ENCODE results near the gene FAM20C.

FAM20C gene

GRCh38 chr7:208130-208673, 15.8 kb downstream of the FAM20C start:
- no peak for DNase-seq (ENCODE audit: low read depth in 2 of 3, low spot score in 1 of 3)

GRCh38 chr7:208816-209215, 16.4 kb downstream of the FAM20C start:
- DNase-seq (ENCODE audit: low read depth in 2 of 3, low spot score in 1 of 3), result no peak

DNA sequence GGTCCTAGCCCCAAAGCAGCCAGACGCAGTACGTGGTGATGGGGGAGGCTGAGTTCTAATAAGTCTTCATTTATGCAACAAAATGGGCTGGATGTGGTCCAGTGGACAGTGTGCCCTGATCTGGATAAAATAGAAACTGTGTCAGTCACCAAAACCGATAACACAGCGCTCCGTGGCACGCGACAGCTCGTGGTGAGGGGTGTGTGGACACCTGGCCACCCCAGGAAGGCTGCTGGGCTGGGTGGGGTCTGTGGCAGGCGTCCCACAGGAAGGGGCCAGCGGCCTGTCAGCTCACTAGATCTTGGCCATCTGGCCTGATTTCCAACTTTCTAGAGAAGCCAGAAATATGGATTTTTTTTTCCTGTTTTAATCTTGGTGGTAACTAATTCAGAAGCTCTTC, 17.0 kb downstream of the FAM20C start:
- no peak for DNase-seq (ENCODE audit: low read depth in 2 of 3, low spot score in 1 of 3)

DNA sequence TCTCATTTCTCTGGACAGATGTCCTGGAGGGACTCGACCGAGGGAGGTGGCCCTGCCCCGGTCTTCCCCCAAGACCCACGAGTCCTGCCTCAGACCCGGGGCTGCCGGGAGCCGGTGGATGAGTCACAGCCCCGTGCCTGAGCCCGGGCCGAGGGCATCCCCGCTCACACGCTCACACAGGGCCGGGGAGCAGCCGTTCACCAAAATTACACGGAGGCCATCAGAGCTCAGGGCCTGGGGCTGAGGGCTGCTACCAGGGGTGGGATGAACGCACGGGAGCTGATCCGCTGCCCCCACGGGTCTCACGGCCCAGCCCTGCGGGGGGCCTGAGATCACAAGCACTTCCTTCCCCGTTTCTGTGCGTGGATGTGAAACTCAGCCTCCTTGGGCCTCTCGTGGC, 17.5 kb downstream of the FAM20C start:
- no peak for DNase-seq (ENCODE audit: low read depth in 2 of 3, low spot score in 1 of 3)

- DNase-seq (ENCODE audit: low read depth in 2 of 3, low spot score in 1 of 3), result no peak
Measured at GRCh38 chr7:210401-210925, 18.1 kb downstream of the FAM20C start.

DNA sequence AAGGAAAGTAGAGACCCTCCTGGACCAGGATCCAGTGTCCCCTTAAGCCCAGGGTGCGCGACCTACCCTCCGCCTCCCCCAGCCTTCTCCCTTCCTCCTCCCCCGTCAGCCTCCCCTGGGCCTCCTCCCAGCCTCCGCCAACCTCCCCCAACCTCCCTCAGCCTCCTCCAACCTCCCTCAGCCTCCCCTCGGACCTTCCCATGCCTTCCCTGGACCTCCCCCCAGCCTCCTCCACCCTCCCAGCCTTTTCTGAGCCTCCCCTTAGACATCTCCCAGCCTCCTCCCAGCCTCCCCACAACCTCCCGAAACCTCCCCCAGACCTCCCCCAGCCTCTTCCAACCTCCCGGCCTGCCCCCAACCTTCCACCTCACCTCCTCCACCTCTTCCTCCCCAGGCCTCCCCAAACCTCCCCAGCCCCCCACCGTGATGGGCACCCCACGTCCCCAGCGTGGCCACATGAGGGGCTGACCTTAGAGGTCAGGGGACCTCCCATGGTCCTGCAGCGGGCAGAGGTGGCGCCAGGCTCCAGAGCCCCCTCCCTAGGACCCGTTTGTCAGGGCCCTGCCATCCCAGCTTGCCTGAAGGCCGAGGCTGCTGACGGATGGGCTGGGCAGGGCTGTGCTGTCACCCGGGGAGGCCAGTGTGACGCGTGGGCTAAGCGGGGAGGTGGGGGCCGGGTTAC, 18.8 kb downstream of the FAM20C start:
- no peak for DNase-seq (ENCODE audit: low read depth in 2 of 3, low spot score in 1 of 3)

DNA sequence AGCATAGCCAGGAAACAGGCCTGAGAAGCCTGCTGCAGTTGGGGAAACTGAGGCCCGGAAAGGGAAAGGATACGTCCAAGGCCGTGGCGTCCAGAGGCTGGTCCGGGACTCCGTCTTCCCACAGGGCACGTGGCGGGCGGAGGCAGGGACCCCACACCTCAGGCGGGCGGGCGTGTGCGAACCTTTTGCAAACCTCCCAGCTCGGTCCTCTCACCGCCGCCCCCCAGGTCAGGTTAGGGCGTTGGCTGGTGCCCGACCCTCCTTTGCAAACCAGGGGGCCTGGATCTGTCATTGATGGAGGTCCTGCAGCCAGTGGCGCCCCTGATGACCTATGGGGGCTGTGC, 19.3 kb downstream of the FAM20C start:
- DNase-seq (ENCODE audit: low read depth in 2 of 3, low spot score in 1 of 3), result no peak

DNA sequence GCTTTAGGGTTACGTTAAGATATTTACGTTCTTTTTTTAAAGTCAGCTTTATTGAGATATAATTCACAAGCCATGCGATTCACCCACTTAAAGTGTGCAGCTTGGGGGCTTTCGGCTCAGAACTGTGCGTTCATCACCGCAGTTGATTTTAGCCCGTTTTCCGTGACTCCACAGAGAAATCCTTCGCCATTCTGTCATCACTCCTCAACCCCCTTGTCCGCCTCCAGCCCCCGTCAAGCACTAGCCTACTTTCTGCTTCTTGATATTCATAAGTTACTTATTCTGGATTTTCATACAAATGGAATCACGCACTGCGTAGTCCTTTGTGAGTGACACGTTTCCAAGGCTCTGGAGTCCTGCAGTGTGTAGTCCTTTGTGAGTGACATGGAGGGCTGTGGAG, 20.4 kb downstream of the FAM20C start:
- DNase-seq (ENCODE audit: low read depth in 2 of 3, low spot score in 1 of 3), result no peak

DNA sequence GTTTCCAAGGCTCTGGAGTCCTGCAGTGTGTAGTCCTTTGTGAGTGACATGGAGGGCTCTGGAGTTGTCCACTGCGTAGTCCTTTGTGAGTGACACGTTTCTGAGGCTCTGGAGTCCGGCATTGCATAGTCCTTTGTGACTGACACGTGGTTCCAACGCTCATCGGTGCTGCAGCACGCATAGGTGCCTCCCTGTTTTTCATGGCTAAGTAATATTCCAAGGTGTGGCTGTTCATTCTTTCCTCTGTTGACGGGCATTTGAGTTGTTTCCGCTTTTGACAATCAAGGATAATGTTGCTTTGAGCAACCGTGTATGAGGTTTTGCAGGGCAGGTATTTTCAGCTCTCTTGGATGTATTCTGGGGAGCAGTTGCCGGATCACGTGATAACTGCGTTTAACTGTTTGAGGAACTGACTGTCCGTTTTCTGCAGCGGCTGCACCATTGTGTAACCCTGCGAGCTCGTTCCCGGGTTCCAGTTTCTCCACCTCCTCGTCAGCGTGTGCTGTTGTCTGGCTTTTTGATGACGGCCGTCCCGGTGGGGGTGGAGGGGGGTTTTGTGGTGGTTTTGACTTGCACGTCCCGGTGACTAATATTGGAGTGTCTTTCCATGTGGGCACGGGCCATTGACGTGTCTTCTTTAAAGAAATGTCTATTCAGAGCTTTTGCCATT, 21.1 kb downstream of the FAM20C start:
- DNase-seq (ENCODE audit: low read depth in 2 of 3, low spot score in 1 of 3), result no peak

GRCh38 chr7:214410-215212, 22.2 kb downstream of the FAM20C start:
- DNase-seq (ENCODE audit: low read depth in 2 of 3, low spot score in 1 of 3), result no peak

DNA sequence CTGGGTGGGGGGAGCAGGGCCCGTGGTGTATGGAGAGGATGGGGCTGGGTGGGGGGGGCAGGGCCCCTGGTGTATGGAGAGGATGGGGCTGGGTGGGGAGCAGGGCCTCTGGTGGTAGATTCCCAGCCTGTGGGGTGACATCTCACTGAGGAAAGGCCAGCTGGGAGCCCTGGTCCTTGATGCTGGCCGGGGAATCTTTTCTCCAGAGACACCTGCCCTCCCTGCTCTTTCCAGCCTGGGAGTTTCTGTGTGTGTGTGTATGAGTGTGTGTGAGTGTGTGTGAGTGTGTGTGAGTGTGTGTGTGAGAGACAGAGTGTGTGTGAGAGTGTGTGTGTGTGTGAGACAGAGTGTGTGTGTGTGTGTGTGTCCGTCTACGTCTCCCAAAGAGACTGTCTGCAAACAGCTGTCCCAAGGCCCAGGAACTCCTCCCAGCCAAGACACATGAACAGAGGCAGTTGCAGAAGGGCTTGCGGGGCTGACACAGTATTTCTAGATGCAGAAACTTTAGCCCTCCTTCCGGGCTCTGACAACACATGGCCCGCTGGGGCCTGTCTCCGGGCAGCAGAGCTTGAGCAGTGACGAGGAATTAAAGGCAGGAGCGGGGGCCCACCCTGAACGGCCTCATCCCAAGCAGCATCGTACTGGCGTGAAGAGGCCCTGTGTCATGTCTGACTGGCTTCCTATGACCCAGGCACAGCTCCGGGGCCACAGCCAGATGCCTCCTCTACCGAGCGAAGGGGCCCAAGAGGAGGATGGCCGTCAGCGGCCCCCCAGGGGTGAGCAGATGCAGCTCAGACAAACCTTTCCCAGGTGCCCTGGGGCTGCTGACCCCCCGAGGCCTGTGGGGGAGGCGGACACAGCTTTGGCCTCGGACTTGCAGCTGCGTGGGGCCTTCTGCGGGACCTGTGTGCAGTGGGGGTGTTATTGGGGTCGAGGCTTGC, 24.3 kb downstream of the FAM20C start:
- DNase-seq (ENCODE audit: low read depth in 2 of 3, low spot score in 1 of 3), result no peak

GRCh38 chr7:217781-218180, 25.4 kb downstream of the FAM20C start:
- DNase-seq (ENCODE audit: low read depth in 2 of 3, low spot score in 1 of 3), result no peak

DNA sequence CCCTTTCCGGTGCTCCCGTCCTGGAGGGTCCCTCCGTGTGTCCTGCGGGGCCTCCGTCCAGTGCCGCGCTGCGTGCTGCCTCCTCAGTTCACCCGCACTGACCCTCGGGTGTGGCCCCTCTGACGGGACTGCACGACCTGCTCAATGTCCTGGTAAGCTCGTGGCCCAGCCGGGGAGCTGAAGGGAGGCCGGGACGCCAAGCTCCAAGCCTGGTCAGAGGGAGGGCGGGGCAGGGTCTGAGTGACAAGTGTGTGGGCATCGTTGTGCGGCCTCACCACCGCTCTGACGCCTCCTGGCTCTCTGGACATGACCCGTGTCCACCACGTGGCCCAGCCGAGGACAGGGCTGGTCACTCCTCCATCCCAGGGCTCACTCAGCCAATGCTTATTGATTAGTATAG, 25.9 kb downstream of the FAM20C start:
- DNase-seq (ENCODE audit: low read depth in 2 of 3, low spot score in 1 of 3), result no peak

GRCh38 chr7:218896-219580, 26.7 kb downstream of the FAM20C start:
- no peak for DNase-seq (ENCODE audit: low read depth in 2 of 3, low spot score in 1 of 3)

DNA sequence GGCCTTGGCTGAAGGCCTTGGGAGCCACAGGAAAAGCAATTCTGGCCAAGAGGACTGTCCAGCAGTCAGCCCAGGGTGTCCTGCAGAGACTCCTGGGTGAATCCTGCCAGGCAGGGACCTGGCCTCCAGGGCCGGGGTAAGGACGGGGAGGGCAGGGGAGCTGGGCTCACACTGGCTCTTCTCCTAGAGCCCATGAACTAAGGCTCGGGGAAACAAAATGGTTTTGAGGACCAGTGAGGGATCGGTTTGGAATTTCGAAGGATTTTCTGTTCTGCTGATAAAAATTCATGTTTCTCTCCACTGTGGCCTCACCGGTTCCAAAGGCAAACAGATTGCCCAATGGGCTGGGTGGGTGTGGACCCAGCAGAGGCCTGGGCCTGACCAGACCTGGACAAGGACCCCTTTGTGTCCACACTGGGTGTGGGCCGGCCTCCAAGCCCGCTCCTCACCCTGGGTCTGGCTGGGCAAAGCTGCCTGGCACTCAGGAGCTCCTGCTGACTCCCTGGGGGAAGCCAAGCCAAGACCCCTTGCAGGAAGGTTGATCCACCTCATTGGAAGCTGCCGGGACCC, 27.3 kb downstream of the FAM20C start:
- no peak for DNase-seq (ENCODE audit: low read depth in 2 of 3, low spot score in 1 of 3)

- no peak for DNase-seq (ENCODE audit: low read depth in 2 of 3, low spot score in 1 of 3)
Measured at GRCh38 chr7:220151-220841, 27.9 kb downstream of the FAM20C start.

GRCh38 chr7:221978-222715, 29.8 kb downstream of the FAM20C start:
- no peak for DNase-seq (ENCODE audit: low read depth in 2 of 3, low spot score in 1 of 3)

GRCh38 chr7:222716-223041, 30.3 kb downstream of the FAM20C start:
- DNase-seq (ENCODE audit: low read depth in 2 of 3, low spot score in 1 of 3), result no peak

Data from stimulated activated CD4-positive, alpha-beta T cell treated with anti-CD3 and anti-CD28 coated beads, Interleukin-12 subunit alpha, Interleukin-12 subunit beta, amount 100 ng/mL, for 48 hours (primary cell).